GM12878 (cell line): ENCODE results near the gene COQ10B. TPM values are rescaled to one million over a fixed set of nuclear protein-coding genes. Genes with fewer than 3 reads are reported as not detected.

ENCODE experiments used
- ATAC-seq: fragments of 200-7000 bp; cut with Tn5 transposase; 3 replicates; pipeline ENCODE4 v1.9.1; 2020; ENCODE audit warnings: mild to moderate bottlenecking, moderate library complexity
- BruUV-seq: library from RNA; stranded (reverse); fragments of 400-500 nt; replicated peaks from 2 replicates; lab custom pipeline; 2021; lab: Mats Ljungman, UMichigan
- CTCF ChIA-PET: fragments of 300-600 bp; sonication (Branson Sonifier 250); formaldehyde crosslinking; extraction: SDS; loops from one replicate; lab custom pipeline; 2021; ENCODE audit warnings: inconsistent platforms; lab: Yijun Ruan, JAX
- POLR2A ChIA-PET: fragments of 350-600 bp; formaldehyde crosslinking; extraction: SDS; loops from one replicate; lab custom pipeline; 2021; ENCODE audit warnings: inconsistent platforms; lab: Charles Lee
- RAD21 ChIA-PET: fragments of 300-600 bp; sonication (Branson Sonifier 250); formaldehyde crosslinking; loops from one replicate; lab custom pipeline; 2023; ENCODE audit warnings: antibody characterized with exemption; ENCODE audit not compliant: unreplicated experiment; lab: Charles Lee
- SMC1A ChIA-PET: fragments of 300-600 bp; sonication (Branson Sonifier 250); formaldehyde crosslinking; loops from one replicate; lab custom pipeline; 2023; ENCODE audit not compliant: unreplicated experiment, uncharacterized antibody; lab: Charles Lee
- DNase-seq: peaks from one replicate; pipeline ENCODE4 v3.0.0-alpha.2; 2011; ENCODE audit warnings: low read depth, low spot score
- FAIRE-seq: peaks from 3 replicates; lab custom pipeline; 2011; peaks lifted over from hg19 to GRCh38; lab: Jason Lieb, UNC
- H2AFZ ChIP-seq: 2 replicates; pipeline ENCODE4 v1.6.0; 2011; ENCODE audit warnings: low read depth, low read length, control low read depth; ENCODE audit not compliant: control insufficient read depth
- H3K27ac ChIP-seq: 2 replicates; pipeline ENCODE4 v1.5.1; 2011; ENCODE audit warnings: control low read depth; ENCODE audit not compliant: control insufficient read depth, insufficient read depth
- H3K27me3 ChIP-seq, 2 experiments: replicated peaks in 1 of 2; 2 replicates each; pipeline versions ENCODE4 v1.6.0 to v1.6.1; 2011; ENCODE audit warnings: low read length in 1 of 2; ENCODE audit not compliant: control insufficient read depth in 2 of 2, insufficient read depth in 2 of 2
- H3K36me3 ChIP-seq, 2 experiments: 2 replicates each; pipeline ENCODE4 v1.5.1; 2011; ENCODE audit warnings: low read length in 1 of 2; ENCODE audit not compliant: control insufficient read depth in 2 of 2, insufficient read depth in 2 of 2
- H3K4me1 ChIP-seq: 2 replicates; pipeline ENCODE4 v1.6.1; 2011; ENCODE audit warnings: mild to moderate bottlenecking, low read length, moderate library complexity, mixed read lengths; ENCODE audit not compliant: control insufficient read depth, insufficient read depth
- H3K4me2 ChIP-seq: 2 replicates; pipeline ENCODE4 v1.6.0; 2011; ENCODE audit warnings: control low read depth; ENCODE audit not compliant: control insufficient read depth, insufficient read depth
- H3K4me3 ChIP-seq: fragments of 200-600 bp; sonication (generic); 2 replicates; pipeline ENCODE4 v1.5.1; 2016
- H3K79me2 ChIP-seq: 2 replicates; pipeline ENCODE4 v1.6.0; 2011; ENCODE audit warnings: low read length; ENCODE audit not compliant: control insufficient read depth, insufficient read depth
- H3K9ac ChIP-seq: 2 replicates; pipeline ENCODE4 v1.8.0; 2011; ENCODE audit warnings: low read length, control low read depth, mixed read lengths; ENCODE audit not compliant: control insufficient read depth, insufficient read depth
- H3K9me3 ChIP-seq: replicated peaks from 3 replicates; pipeline ENCODE4 v1.5.1; 2011; ENCODE audit warnings: mild to moderate bottlenecking, low read length; ENCODE audit not compliant: control insufficient read depth, insufficient read depth
- H4K20me1 ChIP-seq: 2 replicates; pipeline ENCODE4 v1.6.0; 2011; ENCODE audit not compliant: control insufficient read depth, insufficient read depth
- ASH2L ChIP-seq: fragments of 300-600, 200-600 bp; sonication (generic); IDR thresholded peaks from 2 replicates; pipeline ENCODE4 v1.6.1; 2017; ENCODE audit warnings: low read depth, mild to moderate bottlenecking, borderline replicate concordance
- BRCA1 ChIP-seq: IDR thresholded peaks from 2 replicates; pipeline ENCODE4 v1.6.1; 2011; ENCODE audit warnings: low read depth, low read length, improper control_type of control experiment
- CUX1 ChIP-seq: IDR thresholded peaks from 2 replicates; pipeline ENCODE4 v1.6.1; 2012; ENCODE audit warnings: improper control_type of control experiment, low read depth, low read length; ENCODE audit not compliant: insufficient replicate concordance
- EZH2 ChIP-seq: IDR thresholded peaks from 2 replicates; pipeline ENCODE4 v1.6.1; 2012; ENCODE audit warnings: low read depth, mild to moderate bottlenecking, control low read depth, inconsistent platforms, low read length, borderline replicate concordance; ENCODE audit not compliant: control insufficient read depth
- FOXM1 ChIP-seq: IDR thresholded peaks from 2 replicates; pipeline ENCODE4 v1.6.1; 2012; ENCODE audit warnings: low read depth, mild to moderate bottlenecking, inconsistent platforms, low read length, moderate library complexity
- GATAD2B ChIP-seq: fragments of 450-650 bp; conservative IDR thresholded peaks from 2 replicates; pipeline ENCODE4 v1.6.1; 2017; ENCODE audit warnings: low read depth, mild to moderate bottlenecking, moderate library complexity
- KDM1A ChIP-seq: fragments of 200-600 bp; sonication (generic); IDR thresholded peaks from 2 replicates; pipeline ENCODE4 v1.6.1; 2016; ENCODE audit warnings: borderline replicate concordance
- MAX ChIP-seq: IDR thresholded peaks from 2 replicates; pipeline ENCODE4 v1.6.1; 2012; ENCODE audit warnings: low read depth, low read length, improper control_type of control experiment
- SKIL ChIP-seq: fragments of 450-650 bp; IDR thresholded peaks from 2 replicates; pipeline ENCODE4 v1.6.1; 2017; ENCODE audit warnings: mild to moderate bottlenecking, low read depth, inconsistent platforms; ENCODE audit not compliant: poor library complexity, severe bottlenecking
- STAT1 ChIP-seq: fragments of 450-650 bp; conservative IDR thresholded peaks from 2 replicates; pipeline ENCODE4 v1.6.1; 2014; ENCODE audit warnings: antibody characterized with exemption, mild to moderate bottlenecking
- ZBTB4 ChIP-seq: fragments of 450-650 bp; formaldehyde crosslinking; IDR thresholded peaks from 2 replicates; pipeline ENCODE4 v1.4.0; 2022; ENCODE audit warnings: mild to moderate bottlenecking, moderate library complexity
- WGBS: methylation state at CpG from one replicate; pipeline ENCODE4 v1.1.6; 2016; ENCODE audit warnings: low lambda C conversion rate; ENCODE audit not compliant: insufficient replicate concordance, insufficient coverage; ENCODE audit errors: missing lambda C conversion rate; 5-methylcytosine and 5-hydroxymethylcytosine counted together
- in situ Hi-C: fragments of 300-500 bp; cut with MboI; formaldehyde crosslinking; loops from 9 replicates; pipeline ENCODE4 v1.14.3; 2018; ENCODE audit warnings: mixed read lengths
- intact Hi-C: fragments of 100-400 bp; cut with micrococcal nuclease; formaldehyde crosslinking; loops from one replicate; pipeline ENCODE4 v1.14.2; 2022; ENCODE audit not compliant: unreplicated experiment
- polyA plus RNA-seq, 11 experiments: library from polyadenylated mRNA; depleted of rRNA in 4 of 11; unstranded in 6 of 11; stranded (reverse) in 5 of 11; fragments of >200 nt; fragmentation: Nextera tagmentation in 4 of 11; fragmentation: Illumina TruSeq in 1 of 11; extraction: Ambion mirVana in 4 of 11; extraction: Trizol in 1 of 11; gene quantifications; 1 replicate in 1 of 11; 2 replicates in 10 of 11; pipeline versions ENCODE4 v1.2.1 to v1.2.3, GENCODE V29; 2011 to 2016; ENCODE audit warnings: inconsistent platforms in 2 of 11, missing spikeins in 2 of 11, low read depth in 1 of 11
- total RNA-seq, 4 experiments: library from RNA; depleted of rRNA in 3 of 4; stranded (reverse); fragments of >200 nt in 3 of 4; fragmentation: Illumina TruSeq in 1 of 4; extraction: Trizol in 1 of 4; gene quantifications; 2 replicates each; pipeline versions ENCODE4 v1.2.1 to v1.2.3, GENCODE V29; 2013 to 2021

Gene COQ10B
- total and polyA plus RNA-seq, 10 of the 15 experiments (the other 5 are each of a cell fraction or from before 2014, with no cell fraction given): 3.6 to 23.2 (median 13.2) TPM

GRCh38 chr2:197461057-197461456, 7.7 kb downstream of the COQ10B start (continued):
- TF ChIP-seq ZBTB4 (CRISPR knock-in tag) (no peak), EZH2 (no peak)

- Histone ChIP-seq H3K4me1 (no peaks in the 10 kb centered on the region), H3K79me2 (peaks cover 4% of the 10 kb centered on the region), H3K36me3 (peaks cover 5 to 20% of the 10 kb centered on the region in 2 experiments; a peak in 3 of 4 replicates), H3K9me3 (no peaks in the 10 kb centered on the region), H3K4me3 (no peak overlapping the region), H2AFZ (no peak overlapping the region), H3K27ac (no peak overlapping the region), H3K4me2 (no peak overlapping the region), H4K20me1 (0 out of 2 replicates have a peak, but pooled peaks cover under 1% of the 10 kb centered on the region), H3K9ac (no peak overlapping the region), H3K27me3 (no peaks in the 10 kb centered on the region)
- CTCF ChIA-PET: no interaction called here
- no peak for FAIRE-seq
- intact Hi-C loops (no loop called here), in situ Hi-C loops (no loop called here)
- WGBS: 95% methylated on average over 1 of the region's 1 CpG
- no peak for DNase-seq
- no TSS peak for BruUV-seq
- POLR2A ChIA-PET: interaction anchor here (0.6 to 1.4 kb wide), 4 partner anchors 11 to 76 kb away, joined by 3 to 6 read pairs (median 4); partner anchors contain the start of genes COQ10B and HSPD1
- SMC1A ChIA-PET: interaction anchor here (0.6 to 1.2 kb wide), 3 partner anchors 9 to 61 kb away, joined by 3 read pairs; partner anchors contain the start of gene COQ10B
- RAD21 ChIA-PET: no interaction called here
- no peak for ATAC-seq
- TF ChIP-seq ASH2L (no peak), FOXM1 (no peak), CUX1 (no peak), BRCA1 (no peak), GATAD2B (no peak), KDM1A (no peak), STAT1 (no peak), SKIL (no peak), MAX (no peak)
Measured at GRCh38 chr2:197464175-197464574, 10.8 kb downstream of the COQ10B start.
